HEK293T (cell line): ENCODE measurements around the gene RPL13A.

Experiments used
- ARNT ChIP-seq: fragments of 450-650 bp; IDR thresholded peaks from 2 replicates; pipeline ENCODE4 v1.6.1; 2017; ENCODE audit warnings: mild to moderate bottlenecking
- SP1 ChIP-seq: fragments of 450-650 bp; IDR thresholded peaks from 2 replicates; pipeline ENCODE4 v1.6.1; 2017

- no peak for TF ChIP-seq ARNT
- no peak for TF ChIP-seq SP1
Measured at GRCh38 chr19:49515767-49516166, 28.4 kb downstream of the RPL13A start.
